Glutamatergic neuron (in vitro differentiated cells): ENCODE data around the gene ERBIN. TPM values are rescaled to one million over a fixed set of nuclear protein-coding genes. Genes with fewer than 3 reads are reported as not detected.

Experiments
- DNase-seq: peaks from one replicate; pipeline ENCODE4 v3.0.0; 2022
- H3K27ac Mint-ChIP-seq: one replicate; pipeline ENCODE4 v1.8.0; 2020; ENCODE audit warnings: mild to moderate bottlenecking, mixed read lengths, inconsistent platforms; ENCODE audit not compliant: unreplicated experiment
- H3K27me3 Mint-ChIP-seq: one replicate; pipeline ENCODE4 v1.8.0; 2020; ENCODE audit warnings: mild to moderate bottlenecking, moderate library complexity, mixed read lengths, inconsistent platforms; ENCODE audit not compliant: unreplicated experiment
- H3K36me3 Mint-ChIP-seq: one replicate; pipeline ENCODE4 v1.8.0; 2020; ENCODE audit warnings: mild to moderate bottlenecking, mixed read lengths, inconsistent platforms; ENCODE audit not compliant: unreplicated experiment
- H3K4me1 Mint-ChIP-seq: one replicate; pipeline ENCODE4 v1.8.0; 2020; ENCODE audit warnings: mild to moderate bottlenecking, low read depth, mixed read lengths, inconsistent platforms; ENCODE audit not compliant: unreplicated experiment
- H3K4me3 Mint-ChIP-seq: one replicate; pipeline ENCODE4 v1.8.0; 2020; ENCODE audit warnings: mild to moderate bottlenecking, mixed read lengths, inconsistent platforms; ENCODE audit not compliant: unreplicated experiment
- H3K9me3 Mint-ChIP-seq: one replicate; pipeline ENCODE4 v1.8.0; 2020; ENCODE audit warnings: mild to moderate bottlenecking, moderate library complexity, mixed read lengths, inconsistent platforms; ENCODE audit not compliant: unreplicated experiment
- CTCF ChIP-seq: fragments of 200-600 bp; sonication (generic); IDR thresholded peaks from one replicate; pipeline ENCODE4 v1.5.0; 2021; ENCODE audit not compliant: partially characterized antibody, unreplicated experiment
- total RNA-seq: library from RNA; stranded (reverse); fragmentation: NEBNext Ultra II Directional; extraction: Animal tissue kit (Norgen Biotek cat#: 25700); gene quantifications from one replicate; pipeline ENCODE4 v1.2.1, GENCODE V29; 2021; ENCODE audit not compliant: unreplicated experiment

ERBIN gene
- total RNA-seq, 1 donor from 2014 or later: 67.7 TPM

- Mint-ChIP-seq H3K27ac (peak overlapping the region; percentile 48), H3K4me3 (peak overlapping the region; percentile 97), H3K9me3 (peaks cover 12% of the 10 kb centered on the region), H3K36me3 (no peaks in the 10 kb centered on the region), H3K4me1 (peaks cover 11% of the 10 kb centered on the region), H3K27me3 (peaks cover 11% of the 10 kb centered on the region)
- DNase-seq: no peak
- no peak for TF ChIP-seq CTCF
Measured at GRCh38 chr5:65928322-65928752, 2.0 kb downstream of the ERBIN start.

GRCh38 chr5:65928860-65929259 lies 2.5 kb downstream of the ERBIN start:
- peak overlapping the region; percentile 97 for H3K4me3 Mint-ChIP-seq

GRCh38 chr5:65932676-65933075 lies 6.3 kb downstream of the ERBIN start:
- no peaks in the 10 kb centered on the region for H3K36me3 Mint-ChIP-seq
- H3K4me1 Mint-ChIP-seq: peaks cover 8% of the 10 kb centered on the region
- no peak for TF ChIP-seq CTCF
- no peaks in the 10 kb centered on the region for H3K27me3 Mint-ChIP-seq
- no peak overlapping the region for H3K27ac Mint-ChIP-seq
- no peak for DNase-seq
- no peak overlapping the region for H3K4me3 Mint-ChIP-seq
- no peaks in the 10 kb centered on the region for H3K9me3 Mint-ChIP-seq

More at GRCh38 chr5:65928860-65929259, 2.5 kb downstream of the ERBIN start:
- peaks cover 12% of the 10 kb centered on the region for H3K9me3 Mint-ChIP-seq
- H3K27ac Mint-ChIP-seq: no peak overlapping the region
- TF ChIP-seq CTCF: no peak
- no peak for DNase-seq
- no peaks in the 10 kb centered on the region for H3K36me3 Mint-ChIP-seq
- peaks cover 11% of the 10 kb centered on the region for H3K4me1 Mint-ChIP-seq
- peaks cover 11% of the 10 kb centered on the region for H3K27me3 Mint-ChIP-seq

- H3K36me3 Mint-ChIP-seq: peaks cover 4% of the 10 kb centered on the region
- peaks cover 4% of the 10 kb centered on the region for H3K4me1 Mint-ChIP-seq
- peaks cover 2% of the 10 kb centered on the region for H3K27me3 Mint-ChIP-seq
- no peak overlapping the region for H3K4me3 Mint-ChIP-seq
- TF ChIP-seq CTCF: no peak
- DNase-seq: no peak
- peaks cover 2% of the 10 kb centered on the region for H3K9me3 Mint-ChIP-seq
- H3K27ac Mint-ChIP-seq: no peak overlapping the region
Measured at GRCh38 chr5:65933295-65933694, 6.9 kb downstream of the ERBIN start.

- no peak for TF ChIP-seq CTCF
- H3K27ac Mint-ChIP-seq: peak overlapping the region; percentile 59
- H3K36me3 Mint-ChIP-seq: peaks cover 4% of the 10 kb centered on the region
- H3K4me3 Mint-ChIP-seq: no peak overlapping the region
- H3K9me3 Mint-ChIP-seq: peaks cover 12% of the 10 kb centered on the region
- peaks cover 3% of the 10 kb centered on the region for H3K4me1 Mint-ChIP-seq
- H3K27me3 Mint-ChIP-seq: peaks cover 4% of the 10 kb centered on the region
- no peak for DNase-seq
Measured at GRCh38 chr5:65938256-65938655, 11.9 kb downstream of the ERBIN start.
